Activated CD4-positive, CD25-positive, alpha-beta regulatory T cell treated with anti-CD3 and anti-CD28 coated beads, Interleukin-2, amount 50 U/mL, for 24 hours (primary cell): ENCODE measurements around the gene AFAP1L2.

Experiments
- ATAC-seq, 2 donors: fragments of 150-1000 bp; cut with Tn5 transposase; one replicate each; pipeline ENCODE4 v1.10.0; 2021; ENCODE audit warnings: mild to moderate bottlenecking in 1 of 2, moderate library complexity in 1 of 2

AFAP1L2 gene

GRCh38 chr10:114285961-114286441 is 118.3 kb downstream of the AFAP1L2 start:
- ATAC-seq: no peak

GRCh38 chr10:114284346-114285071 is 119.8 kb downstream of the AFAP1L2 start:
- ATAC-seq: no peak

GRCh38 chr10:114283535-114284234 is 120.6 kb downstream of the AFAP1L2 start:
- ATAC-seq: no peak

GRCh38 chr10:114283091-114283490 is 121.2 kb downstream of the AFAP1L2 start:
- no peak for ATAC-seq

GRCh38 chr10:114282526-114282925 is 121.8 kb downstream of the AFAP1L2 start:
- no peak for ATAC-seq

GRCh38 chr10:114281461-114281860 is 122.8 kb downstream of the AFAP1L2 start:
- ATAC-seq: no peak

- no peak for ATAC-seq
These were observed 123.3 kb downstream of the AFAP1L2 start for GRCh38 chr10:114281006-114281405.

- no peak for ATAC-seq
These were observed 124.2 kb downstream of the AFAP1L2 start for GRCh38 chr10:114279901-114280644.

GRCh38 chr10:114279289-114279688 is 125.0 kb downstream of the AFAP1L2 start:
- ATAC-seq: no peak

GRCh38 chr10:114278884-114279191 is 125.5 kb downstream of the AFAP1L2 start:
- ATAC-seq: no peak

GRCh38 chr10:114278140-114278883 is 126.0 kb downstream of the AFAP1L2 start:
- no peak for ATAC-seq

GRCh38 chr10:114276671-114277070 is 127.6 kb downstream of the AFAP1L2 start:
- no peak for ATAC-seq

- ATAC-seq: no peak
These were observed 128.2 kb downstream of the AFAP1L2 start for GRCh38 chr10:114276066-114276465.

GRCh38 chr10:114274616-114275453 is 129.5 kb downstream of the AFAP1L2 start:
- ATAC-seq: no peak

GRCh38 chr10:114273910-114274309 is 130.4 kb downstream of the AFAP1L2 start:
- no peak for ATAC-seq

GRCh38 chr10:114272696-114273095 is 131.6 kb downstream of the AFAP1L2 start:
- no peak for ATAC-seq

- no peak for ATAC-seq
These were observed 132.5 kb downstream of the AFAP1L2 start for GRCh38 chr10:114271779-114272167.

GRCh38 chr10:114271075-114271778 is 133.1 kb downstream of the AFAP1L2 start:
- no peak for ATAC-seq

- no peak for ATAC-seq
These were observed 137.8 kb downstream of the AFAP1L2 start for GRCh38 chr10:114266521-114266920.

GRCh38 chr10:114265392-114266053 is 138.8 kb downstream of the AFAP1L2 start:
- no peak for ATAC-seq

GRCh38 chr10:114262496-114262895 is 141.8 kb downstream of the AFAP1L2 start:
- no peak for ATAC-seq
